IPS-18c (cell line): ENCODE measurements around the gene TNNI3K.

Experiments used
- H3K4me3 ChIP-seq: 2 replicates; pipeline ENCODE4 v1.7.0; 2013; ENCODE audit warnings: low read depth, mild to moderate bottlenecking, low read length, moderate library complexity; ENCODE audit not compliant: insufficient read depth
- H3K9me3 ChIP-seq: one replicate; pipeline ENCODE4 v1.6.1; 2013; ENCODE audit warnings: mild to moderate bottlenecking, low read length, moderate library complexity; ENCODE audit not compliant: control insufficient read depth, insufficient read depth

The TNNI3K gene

DNA sequence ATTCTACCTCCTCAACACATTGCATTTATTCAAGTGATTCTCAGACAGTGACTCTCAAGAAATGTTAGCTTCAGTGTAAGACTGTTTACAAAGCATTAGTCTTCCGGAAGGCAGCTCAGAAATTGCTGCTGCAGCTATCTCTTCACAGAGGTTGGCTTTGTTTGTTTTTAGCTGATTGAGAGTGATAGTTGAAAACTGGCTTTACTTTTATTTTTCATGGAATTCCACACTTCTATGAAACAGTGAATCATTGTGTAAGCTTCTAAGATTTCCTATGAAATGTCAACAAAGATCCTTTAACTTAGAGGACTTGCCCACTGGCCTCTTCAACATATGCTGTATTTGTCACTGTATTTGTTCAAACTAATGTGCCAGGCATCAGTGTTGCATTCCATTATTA, 121.3 kb downstream of the TNNI3K start:
- no peaks in the 10 kb centered on the region for H3K9me3 ChIP-seq
- no peak overlapping the region for H3K4me3 ChIP-seq

DNA sequence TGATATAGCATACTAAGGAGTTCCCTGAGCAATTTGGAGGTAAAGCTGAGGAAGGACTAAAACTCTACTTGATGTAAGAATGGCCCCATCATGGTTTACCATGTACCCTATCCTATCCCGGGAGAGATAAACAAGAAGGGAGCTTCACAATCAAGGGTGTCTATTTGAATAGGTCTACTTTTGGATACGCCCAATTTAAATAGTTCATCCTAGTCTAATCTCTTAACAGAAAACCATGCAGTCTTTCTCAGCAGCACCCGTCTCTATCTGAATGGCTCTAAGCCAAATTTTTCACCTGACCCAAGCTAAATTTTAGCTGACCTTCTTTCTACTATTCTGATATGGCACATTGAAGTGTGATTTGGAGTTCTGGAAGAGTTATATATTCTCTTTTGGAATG, 122.0 kb downstream of the TNNI3K start:
- H3K9me3 ChIP-seq = no peaks in the 10 kb centered on the region
- H3K4me3 ChIP-seq = no peak overlapping the region

DNA sequence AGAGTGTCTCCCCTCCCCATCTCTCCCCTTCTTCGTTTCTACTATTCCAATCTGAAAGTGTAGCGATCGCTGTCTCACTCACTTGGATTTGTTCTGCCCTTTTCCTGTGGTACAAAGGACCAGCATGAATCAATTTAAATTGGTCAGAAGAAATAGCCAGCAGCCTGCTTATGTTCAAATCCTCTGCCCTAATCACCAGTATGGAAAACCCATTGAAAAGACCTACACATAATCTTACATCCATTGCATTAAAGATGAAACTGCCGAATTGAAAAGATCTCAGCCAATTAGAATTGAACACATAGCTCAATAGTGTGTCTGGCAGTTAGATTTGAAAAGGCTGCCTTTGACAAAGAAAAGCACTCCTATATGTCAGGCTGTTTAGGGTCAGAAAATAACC, 122.6 kb downstream of the TNNI3K start:
- no peaks in the 10 kb centered on the region for H3K9me3 ChIP-seq

DNA sequence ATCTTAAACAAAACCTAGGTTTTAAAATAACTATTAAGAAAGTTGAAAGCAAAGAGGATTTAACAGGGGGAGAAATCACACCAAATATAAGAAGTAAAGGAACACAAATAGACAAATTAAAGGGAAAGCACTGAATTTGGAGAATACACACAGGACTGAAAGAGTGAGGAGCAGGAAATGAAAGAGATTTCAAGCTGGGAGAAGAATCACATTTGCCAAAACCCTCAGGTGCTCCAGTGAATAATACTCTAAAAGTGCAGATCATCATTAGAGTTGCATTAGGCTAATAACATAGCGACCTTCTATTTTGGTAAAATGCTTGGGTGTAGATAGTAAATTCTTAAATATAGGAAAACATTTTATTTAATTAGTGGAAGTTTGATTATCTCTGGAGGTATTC, 127.5 kb downstream of the TNNI3K start:
- H3K4me3 ChIP-seq = no peak overlapping the region
- H3K9me3 ChIP-seq = no peaks in the 10 kb centered on the region

More for the DNA sequence above, 122.6 kb downstream of the TNNI3K start:
- no peak overlapping the region for H3K4me3 ChIP-seq

DNA sequence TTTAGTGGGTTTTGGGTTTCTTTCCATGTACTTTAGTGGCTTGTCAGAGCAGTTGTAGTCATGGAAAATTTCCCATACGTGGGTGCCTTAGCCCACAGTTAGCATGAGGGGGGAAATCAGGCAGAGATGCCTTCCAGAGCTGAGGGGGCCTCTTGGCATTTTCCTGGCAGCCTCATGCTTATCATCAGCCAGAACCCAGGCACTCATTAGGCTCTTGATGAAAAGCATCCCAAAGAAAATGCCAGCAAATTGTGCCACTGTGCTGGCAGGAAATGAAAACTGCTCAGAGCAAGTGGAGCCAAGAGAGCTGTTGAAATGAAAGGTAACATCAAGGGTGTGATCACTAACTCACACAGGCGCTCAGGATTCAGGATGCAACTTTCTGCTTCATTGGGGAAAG, 128.0 kb downstream of the TNNI3K start:
- no peak overlapping the region for H3K4me3 ChIP-seq

DNA sequence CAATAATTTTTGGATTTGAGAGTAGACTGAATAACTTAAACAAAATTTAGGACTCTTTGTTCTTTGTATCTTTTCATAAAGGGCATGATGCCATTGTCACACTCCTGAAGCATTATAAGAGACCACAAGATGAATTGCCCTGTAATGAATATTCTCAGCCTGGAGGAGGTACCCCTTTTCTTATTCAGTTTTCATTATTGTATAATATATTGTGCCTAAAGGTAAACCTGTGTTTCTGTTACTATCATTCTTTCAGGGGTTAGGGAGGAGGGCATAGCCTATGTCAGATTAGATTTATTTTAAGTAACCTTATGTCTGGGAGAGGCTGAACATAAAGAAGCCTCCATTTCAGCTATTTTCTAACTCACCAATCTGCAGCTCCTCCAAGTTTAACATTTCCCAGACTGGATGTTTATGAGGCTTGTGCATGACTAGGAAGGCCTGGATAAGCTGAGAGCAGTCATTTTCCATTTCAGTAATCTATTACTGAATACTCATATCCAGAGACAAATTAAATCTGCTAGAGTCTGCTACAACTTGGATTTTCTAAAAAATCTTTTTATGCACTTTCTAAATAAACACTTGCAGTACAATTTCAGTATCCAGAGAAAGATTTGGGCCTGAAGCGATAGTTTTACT, 132.1 kb downstream of the TNNI3K start:
- H3K9me3 ChIP-seq = no peaks in the 10 kb centered on the region
- no peak overlapping the region for H3K4me3 ChIP-seq

More for the DNA sequence above, 128.0 kb downstream of the TNNI3K start:
- no peaks in the 10 kb centered on the region for H3K9me3 ChIP-seq

DNA sequence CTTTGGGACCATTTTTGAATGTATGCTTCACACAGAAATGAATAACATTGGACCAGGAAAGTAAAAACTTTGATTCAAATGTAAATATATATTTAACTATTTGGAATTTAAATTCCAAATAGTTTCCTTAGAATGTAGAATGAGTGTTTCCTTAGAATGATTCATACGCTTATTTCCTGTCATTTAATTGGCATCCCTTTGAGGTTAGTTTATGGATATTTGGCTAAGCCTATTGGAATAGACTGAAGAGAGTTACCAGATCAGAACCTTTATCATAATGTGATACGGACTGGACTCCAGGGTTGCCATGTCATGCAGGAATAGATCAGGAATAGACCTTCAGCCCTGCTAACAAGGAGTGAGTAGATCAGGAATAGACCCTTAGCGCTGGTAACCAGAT, 133.1 kb downstream of the TNNI3K start:
- Histone ChIP-seq H3K4me3 (no peak overlapping the region), H3K9me3 (no peaks in the 10 kb centered on the region)

DNA sequence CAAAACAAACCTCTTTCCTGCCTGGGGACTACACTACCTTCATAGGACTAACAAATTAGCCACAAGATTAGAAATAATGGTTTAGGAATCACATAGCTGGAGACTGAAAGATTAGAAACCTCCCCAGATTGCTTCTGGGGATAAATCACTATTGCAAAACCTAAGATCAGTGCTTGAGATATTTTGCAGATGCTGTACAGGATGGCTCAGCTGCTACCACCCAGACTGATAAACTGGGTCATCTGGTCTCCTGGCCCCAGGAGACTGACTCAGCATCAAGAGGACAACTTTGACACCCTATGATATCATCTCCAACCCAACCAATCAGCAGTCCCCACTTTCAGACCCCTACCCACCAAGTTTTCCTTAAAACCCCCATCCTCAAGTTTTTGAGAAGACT, 140.2 kb downstream of the TNNI3K start:
- Histone ChIP-seq H3K9me3 (no peaks in the 10 kb centered on the region), H3K4me3 (no peak overlapping the region)

DNA sequence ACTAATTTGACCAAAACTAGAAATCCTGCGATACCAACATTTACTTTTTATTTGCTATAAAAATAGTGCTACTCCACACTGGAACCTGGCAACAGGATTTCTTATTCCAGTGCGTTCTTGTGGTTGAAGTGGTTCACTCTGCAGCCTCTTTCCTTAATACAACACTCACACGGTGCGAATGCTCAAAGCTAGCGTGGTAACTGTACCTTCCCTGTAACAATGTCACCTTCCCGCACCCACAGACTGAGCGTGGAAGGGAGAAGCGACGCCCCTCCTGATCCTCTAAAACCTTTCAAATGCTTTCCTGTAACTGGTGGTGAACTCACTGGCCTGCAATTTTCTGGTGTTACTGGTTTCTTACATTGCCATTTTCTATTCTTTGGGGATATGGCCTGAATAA, 145.1 kb downstream of the TNNI3K start:
- no peaks in the 10 kb centered on the region for H3K9me3 ChIP-seq
- no peak overlapping the region for H3K4me3 ChIP-seq

DNA sequence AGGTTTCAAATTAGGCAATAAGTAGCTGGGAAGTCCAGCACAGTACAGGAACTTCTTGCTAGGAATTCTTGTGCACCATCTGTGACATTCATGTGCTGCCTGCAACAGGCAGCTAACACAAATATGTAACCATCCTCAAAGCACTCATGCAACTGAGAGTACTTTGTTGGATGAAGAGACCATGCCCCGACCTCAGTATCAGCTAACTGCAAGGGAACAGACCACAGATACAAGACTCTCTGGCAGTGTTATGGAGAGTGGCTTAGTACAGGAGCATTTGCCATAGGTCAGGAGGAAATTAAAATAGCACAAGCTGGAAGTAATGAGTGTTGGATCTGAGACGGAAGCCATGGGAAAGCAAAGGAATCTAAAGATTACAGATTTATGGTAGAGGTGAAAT, 153.7 kb downstream of the TNNI3K start:
- no peaks in the 10 kb centered on the region for H3K9me3 ChIP-seq
- no peak overlapping the region for H3K4me3 ChIP-seq

DNA sequence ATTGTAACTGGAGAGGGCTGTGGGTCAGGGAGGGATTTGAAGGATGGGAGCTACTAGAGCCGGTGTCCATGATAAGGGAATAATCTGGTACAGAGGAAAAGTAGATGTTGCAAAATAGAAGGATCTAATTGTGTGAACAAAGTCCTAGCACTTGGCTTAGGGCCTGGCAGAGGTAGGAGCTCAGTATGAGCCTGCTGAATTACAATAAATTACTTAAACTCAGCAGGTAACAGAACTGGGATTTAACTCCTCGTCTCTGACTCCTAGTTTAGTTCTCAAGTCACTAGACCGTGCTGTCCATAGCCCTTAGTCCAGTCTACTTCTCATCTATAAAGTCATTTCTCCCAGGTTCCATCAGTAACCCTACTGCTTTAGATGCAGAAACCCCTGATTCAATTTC, 157.0 kb downstream of the TNNI3K start:
- no peaks in the 10 kb centered on the region for H3K9me3 ChIP-seq
- no peak overlapping the region for H3K4me3 ChIP-seq

DNA sequence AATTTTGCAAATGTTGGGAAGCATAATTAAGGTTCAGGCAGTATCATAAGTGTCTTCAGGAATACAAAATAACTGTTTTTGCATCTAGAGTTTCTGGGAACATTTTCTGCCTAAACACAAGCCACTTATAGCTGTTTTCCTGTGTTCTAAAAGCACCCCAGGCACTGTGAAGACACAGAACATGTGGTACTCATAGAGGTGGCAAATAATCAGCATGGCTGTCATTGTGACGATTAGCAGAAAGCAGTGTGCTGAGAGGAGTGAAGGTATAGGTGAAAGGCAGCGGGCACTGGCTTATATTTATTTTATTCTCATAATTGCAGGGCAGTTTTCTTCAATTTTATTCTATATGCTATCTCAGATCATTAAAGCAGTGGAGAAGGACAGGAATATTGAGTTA, 157.7 kb downstream of the TNNI3K start:
- no peak overlapping the region for H3K4me3 ChIP-seq
- H3K9me3 ChIP-seq = no peaks in the 10 kb centered on the region

DNA sequence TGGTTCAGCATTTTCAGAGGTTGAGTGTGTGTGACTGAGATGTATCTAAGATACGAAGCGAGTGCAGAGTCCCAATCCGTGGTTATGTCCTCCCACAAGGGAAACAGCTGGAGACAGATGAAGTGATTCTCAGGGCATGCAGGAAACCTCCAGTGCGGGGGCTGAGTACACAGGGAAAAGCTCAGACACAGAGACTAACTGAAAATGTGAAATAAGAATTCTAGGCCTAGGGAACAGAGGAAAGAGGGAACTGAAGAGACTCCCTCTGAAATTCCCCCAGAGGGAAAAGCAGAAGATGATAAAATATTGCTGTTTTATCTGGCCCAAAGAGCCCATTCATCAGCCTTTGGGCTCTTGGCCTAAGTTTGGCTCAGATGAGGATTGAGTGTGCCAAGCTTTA, 160.4 kb downstream of the TNNI3K start:
- H3K4me3 ChIP-seq = no peak overlapping the region

DNA sequence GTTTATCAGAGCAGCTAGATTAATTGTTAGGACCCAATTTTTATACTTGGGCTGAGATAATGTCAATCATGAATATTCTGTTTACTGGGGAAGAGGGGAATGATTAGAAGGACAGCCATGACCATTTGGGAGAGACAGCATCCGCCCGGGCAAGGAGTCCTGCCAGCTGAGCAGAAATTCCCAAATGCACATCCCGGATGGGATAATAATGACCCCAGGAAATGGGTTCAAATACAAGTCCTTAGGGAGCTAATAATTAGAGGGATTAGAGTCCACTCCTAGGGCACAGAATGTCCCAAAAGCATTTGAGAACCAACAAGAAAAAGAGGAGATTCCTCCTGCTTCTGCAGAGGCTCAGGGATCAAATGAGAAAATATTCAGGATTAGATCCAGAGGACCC, 161.3 kb downstream of the TNNI3K start:
- Histone ChIP-seq H3K4me3 (no peak overlapping the region), H3K9me3 (no peaks in the 10 kb centered on the region)

More for the DNA sequence above, 160.4 kb downstream of the TNNI3K start:
- H3K9me3 ChIP-seq = no peaks in the 10 kb centered on the region

DNA sequence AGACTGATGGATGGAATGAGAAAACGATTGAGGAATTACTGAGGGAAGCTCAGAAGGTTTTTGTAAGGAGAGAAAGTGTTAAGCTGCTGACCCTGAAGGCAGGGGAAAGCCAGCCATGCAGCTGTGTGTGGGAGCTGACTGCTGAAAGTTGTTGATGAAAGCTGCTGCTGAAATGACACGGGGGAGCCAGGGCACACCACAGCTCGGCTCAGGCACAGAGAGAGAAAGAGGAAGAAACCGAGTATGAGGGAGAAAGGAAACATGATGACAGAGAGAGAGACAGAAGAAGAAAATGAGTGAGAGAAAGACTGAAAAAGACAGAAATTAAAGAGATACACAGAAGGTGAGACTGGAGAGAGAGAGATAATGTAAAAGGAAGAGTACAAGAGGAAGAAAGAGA, 161.7 kb downstream of the TNNI3K start:
- no peak overlapping the region for H3K4me3 ChIP-seq
- no peaks in the 10 kb centered on the region for H3K9me3 ChIP-seq

DNA sequence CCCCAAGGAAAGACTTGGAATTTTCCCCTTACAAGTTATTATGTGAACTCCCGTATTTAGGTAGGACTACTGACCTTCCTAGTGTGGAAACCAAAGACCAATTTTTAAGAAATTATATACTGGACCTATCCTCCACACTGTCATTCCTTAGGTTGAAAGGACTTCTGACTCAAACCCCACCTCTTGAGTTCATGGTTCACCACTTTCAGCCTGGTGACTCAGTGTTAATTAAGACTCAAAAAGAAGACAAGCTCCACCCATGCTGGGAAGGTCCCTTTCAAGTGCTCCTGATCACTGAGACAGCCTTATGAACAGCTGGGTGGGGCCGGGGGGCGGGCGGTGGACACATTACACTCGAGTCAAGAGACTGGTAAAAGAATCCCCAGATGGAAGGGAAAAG, 164.1 kb downstream of the TNNI3K start:
- H3K4me3 ChIP-seq = no peak overlapping the region
- H3K9me3 ChIP-seq = no peaks in the 10 kb centered on the region

DNA sequence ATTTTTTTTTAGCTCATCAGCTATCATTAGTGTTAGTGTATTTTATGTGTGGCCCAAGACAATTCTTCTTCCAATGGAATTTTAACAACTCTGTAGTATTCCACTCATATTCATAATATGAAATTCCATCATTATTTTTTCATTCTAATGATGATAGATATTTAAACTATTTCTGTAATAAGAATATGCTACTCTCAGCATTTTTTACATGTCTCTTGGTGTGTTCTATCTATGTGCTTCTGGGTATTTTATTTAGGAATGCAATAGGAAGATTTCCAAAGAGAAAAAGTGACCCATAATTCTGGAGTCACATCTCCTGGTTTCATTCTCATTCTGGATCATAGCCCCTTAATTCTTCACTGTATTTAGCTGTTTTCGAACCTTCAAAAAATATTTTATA, 167.7 kb downstream of the TNNI3K start:
- Histone ChIP-seq H3K4me3 (no peak overlapping the region), H3K9me3 (no peaks in the 10 kb centered on the region)

DNA sequence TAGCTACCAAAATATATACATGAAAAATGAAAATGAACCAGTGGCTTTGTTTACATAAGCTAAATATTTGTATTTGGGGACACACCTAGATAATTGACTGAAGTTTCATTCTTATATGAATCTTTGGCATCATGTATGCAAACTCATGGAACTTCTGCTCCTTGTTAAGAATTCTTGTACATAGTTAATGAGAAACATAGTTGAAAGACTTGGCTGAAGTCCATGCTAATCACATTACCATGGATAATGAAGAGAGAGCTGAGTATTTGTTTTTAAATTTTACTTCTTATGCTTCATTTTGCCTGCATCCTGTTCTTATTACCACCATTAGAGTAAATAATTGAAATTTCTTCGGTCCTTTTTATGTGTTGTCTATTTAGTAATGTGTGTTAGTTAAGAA, 168.4 kb downstream of the TNNI3K start:
- Histone ChIP-seq H3K4me3 (no peak overlapping the region), H3K9me3 (no peaks in the 10 kb centered on the region)

DNA sequence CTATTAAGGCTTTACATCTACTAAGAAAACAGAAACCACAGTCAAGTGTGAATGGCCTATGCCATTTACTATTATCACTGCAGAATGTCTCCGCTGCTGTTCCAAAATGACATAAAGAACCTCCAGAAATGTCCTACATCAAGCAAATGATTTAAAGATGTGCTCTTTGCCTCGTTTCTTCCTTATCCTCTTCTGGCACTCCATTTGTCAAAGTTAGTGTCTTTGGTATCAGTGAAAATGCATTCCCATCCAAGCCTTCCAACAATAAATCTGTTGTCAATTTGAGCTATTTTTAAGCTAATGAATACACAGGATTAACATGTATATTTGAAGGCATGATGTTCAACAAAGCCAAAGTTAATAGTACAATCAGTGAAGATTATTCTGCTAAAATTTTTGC, 171.6 kb downstream of the TNNI3K start:
- no peak overlapping the region for H3K4me3 ChIP-seq
- no peaks in the 10 kb centered on the region for H3K9me3 ChIP-seq
